Adipose tissue (tissue), 3 donors: ENCODE data around the gene DDX5. TPM values are rescaled to one million over a fixed set of nuclear protein-coding genes. Genes with fewer than 3 reads are reported as not detected.

Source experiments
- H3K27ac ChIP-seq: one replicate; pipeline ENCODE4 v1.5.1; 2013; ENCODE audit warnings: low read depth, low read length
- WGBS, 3 donors: extraction: QIAGEN DNeasy Blood & Tissue Kit; methylation state at CpG; one replicate each; pipeline ENCODE4 v1.1.7; 2013; 5-methylcytosine and 5-hydroxymethylcytosine counted together
- polyA plus RNA-seq, 3 donors: library from polyadenylated mRNA; stranded (reverse); fragments of 200-250 nt; gene quantifications; one replicate each; pipeline ENCODE4 v1.2.3, GENCODE V29; 2013
- donor health status: healthy with polysubstance abuse.
- donor health status: Bipolar disorder and iron deficiency.
- donor health status: healthy.

Gene DDX5
- polyA plus RNA-seq, 3 donors = 162 to 684 (median 514) TPM

DNA sequence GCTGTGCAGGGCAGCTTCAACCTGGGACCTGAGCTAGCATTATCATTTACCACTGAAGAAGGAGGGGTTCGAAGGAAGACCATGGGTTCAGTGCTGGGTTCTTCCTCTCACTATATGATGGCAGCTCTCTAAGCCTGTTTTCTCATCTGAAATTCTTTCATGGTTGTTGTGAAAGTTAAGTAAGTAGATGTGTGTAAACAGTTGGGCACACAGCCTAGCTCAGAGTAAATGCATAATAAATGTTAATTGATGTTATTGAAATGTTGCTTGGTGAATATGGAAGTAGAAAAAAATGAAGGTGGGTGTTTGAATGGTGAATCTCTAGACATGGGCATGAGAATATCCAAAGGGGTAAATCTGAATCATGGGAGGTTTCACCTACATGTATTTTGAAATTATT lies 9.7 kb upstream of the DDX5 start:
- 86 to 97% (median 96%) methylated on average over 1 of the region's 1 CpG for WGBS, 3 donors
- no peak overlapping the region for H3K27ac ChIP-seq

- no peak overlapping the region for H3K27ac ChIP-seq
- WGBS, 3 donors = 77 to 91% (median 80%) methylated on average over 2 of the region's 2 CpGs
Observed at GRCh38 chr17:64515419-64515818, 9.3 kb upstream of the DDX5 start.

- H3K27ac ChIP-seq = no peak overlapping the region
- WGBS, 3 donors = 89 to 93% (median 91%) methylated on average over 6 of the region's 6 CpGs
Observed at GRCh38 chr17:64509179-64509578, 3.1 kb upstream of the DDX5 start.

DNA sequence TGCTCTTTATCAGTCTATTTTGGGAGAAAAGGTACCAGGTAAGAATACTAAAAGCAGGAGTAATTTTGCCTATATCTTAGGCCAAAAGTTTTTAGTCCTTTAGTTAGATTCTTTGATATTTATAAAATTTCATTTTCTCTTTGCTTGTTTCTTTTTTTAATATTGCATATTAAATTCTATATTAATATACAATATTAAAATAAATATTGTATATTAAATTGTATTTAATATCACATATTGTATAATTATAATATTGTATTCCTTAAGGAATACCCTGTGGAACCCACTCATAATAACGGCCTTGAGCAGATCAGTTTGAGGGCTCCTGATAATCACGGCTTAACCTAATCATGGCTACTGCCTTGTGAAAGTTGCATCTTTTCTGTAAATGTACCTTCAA lies 2.6 kb upstream of the DDX5 start:
- no peak overlapping the region for H3K27ac ChIP-seq
- 68 to 87% (median 85%) methylated on average over 2 of the region's 2 CpGs for WGBS, 3 donors

DNA sequence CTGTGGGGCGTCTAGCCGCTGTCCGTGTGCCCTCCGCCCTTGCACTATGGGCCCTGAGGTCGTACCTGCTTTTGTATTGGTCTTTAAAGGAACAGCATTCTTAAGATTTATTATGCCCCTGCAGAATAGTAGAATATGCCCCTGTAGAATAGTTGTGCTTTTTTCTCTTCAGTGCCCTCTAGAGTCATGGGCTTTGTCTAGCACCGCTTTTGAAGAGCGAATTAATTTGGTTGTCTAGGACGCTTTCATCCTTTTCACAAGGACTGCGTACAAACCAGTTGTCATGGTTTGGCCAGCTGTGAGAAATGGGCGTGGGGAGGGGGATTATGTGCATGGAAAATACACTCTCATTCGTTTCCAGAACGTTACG lies 1.3 kb upstream of the DDX5 start:
- 0% methylated on average over 13 of the region's 13 CpGs for WGBS, 3 donors
- no peak overlapping the region for H3K27ac ChIP-seq

GRCh38 chr17:64506576-64507412 lies 705 bp upstream of the DDX5 start, which contains the start of gene CEP95:
Gene CEP95, plus strand, starts transcription at chr17:64506977. Its CDS starts 121 bp downstream, at chr17:64507098.
- WGBS, 3 donors = 0% methylated on average over 76 to 77 of the region's 77 CpGs
- H3K27ac ChIP-seq = peak within 1 kb of the TSS; percentile 100

- 0% methylated on average over 74 to 76 of the region's 76 CpGs for WGBS, 3 donors
- H3K27ac ChIP-seq = peak overlapping the region; percentile 100
Observed at GRCh38 chr17:64505340-64506200, 519 bp downstream of the DDX5 start.

- WGBS, 3 donors = 0% methylated on average over 13 of the region's 13 CpGs
- H3K27ac ChIP-seq = peak overlapping the region; percentile 53
Observed at GRCh38 chr17:64504769-64505339, 1.2 kb downstream of the DDX5 start.

DNA sequence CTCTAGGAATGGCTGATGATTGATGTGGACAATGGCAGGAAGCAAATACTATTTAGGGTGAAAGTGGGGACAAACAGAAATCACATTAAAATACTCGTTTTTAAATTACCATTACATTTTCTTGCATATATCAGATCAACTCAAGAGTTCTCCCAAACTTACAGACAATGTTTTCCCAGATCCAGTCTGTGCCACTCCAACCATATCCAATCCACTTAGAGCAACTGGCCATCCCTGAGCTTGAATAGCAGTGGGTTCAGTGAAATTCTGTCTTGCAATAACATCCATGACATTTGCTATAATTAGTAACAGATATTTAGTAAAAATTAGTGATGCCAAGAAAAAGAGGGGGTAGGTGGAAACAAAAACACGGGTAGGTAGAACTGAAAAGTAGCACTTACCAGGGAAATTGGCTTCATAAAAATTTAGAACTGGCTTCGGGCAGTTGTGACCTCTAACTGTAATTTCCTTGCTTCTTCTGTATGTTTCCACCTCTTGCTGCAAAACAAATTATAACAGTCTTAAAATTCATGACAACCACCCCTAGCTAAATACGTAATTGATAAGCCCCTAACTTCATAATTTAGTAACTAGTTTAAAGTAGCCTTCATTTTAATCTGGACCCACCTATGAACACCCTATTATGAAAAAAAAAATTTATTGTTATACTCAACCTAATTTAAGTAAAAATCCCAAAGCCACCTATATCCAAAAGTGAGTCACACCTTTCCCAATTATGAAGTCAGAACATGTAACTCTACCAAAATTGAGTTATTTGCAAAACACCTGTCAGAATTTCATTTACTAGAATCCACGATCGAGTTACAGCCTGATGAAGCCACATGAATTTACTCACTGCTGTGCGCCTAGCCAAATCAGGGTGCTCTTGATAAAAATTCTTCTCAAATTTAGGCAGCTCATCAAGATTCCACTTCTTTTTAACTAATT lies 2.0 kb downstream of the DDX5 start:
- 22 to 35% (median 24%) methylated on average over 7 of the region's 7 CpGs for WGBS, 3 donors
- no peak overlapping the region for H3K27ac ChIP-seq

GRCh38 chr17:64503341-64503740 lies 2.7 kb downstream of the DDX5 start:
- whole genome bisulfite sequencing, 3 donors = 59 to 75% (median 64%) methylated on average over 5 of the region's 5 CpGs
- H3K27ac ChIP-seq = no peak overlapping the region

DNA sequence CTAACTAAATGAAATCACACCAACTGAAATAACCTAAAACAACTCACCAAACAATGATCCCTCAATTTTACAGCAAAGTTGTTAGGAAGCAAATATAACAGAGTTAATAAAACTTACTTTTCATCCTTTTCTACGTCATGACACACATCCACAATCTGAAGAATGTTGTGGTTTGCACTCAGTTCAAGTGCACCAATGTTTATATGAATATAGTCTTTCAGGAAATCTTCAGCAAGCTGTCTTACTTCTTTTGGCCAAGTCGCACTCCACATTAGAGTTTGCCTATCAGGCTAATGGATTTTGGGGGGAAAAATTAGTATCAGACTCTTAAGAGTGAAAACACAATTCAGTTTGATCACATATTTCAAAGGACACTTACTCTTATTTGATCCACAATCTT lies 3.3 kb downstream of the DDX5 start:
- no peak overlapping the region for H3K27ac ChIP-seq
- 75 to 89% (median 81%) methylated on average over 2 of the region's 2 CpGs for WGBS, 3 donors

DNA sequence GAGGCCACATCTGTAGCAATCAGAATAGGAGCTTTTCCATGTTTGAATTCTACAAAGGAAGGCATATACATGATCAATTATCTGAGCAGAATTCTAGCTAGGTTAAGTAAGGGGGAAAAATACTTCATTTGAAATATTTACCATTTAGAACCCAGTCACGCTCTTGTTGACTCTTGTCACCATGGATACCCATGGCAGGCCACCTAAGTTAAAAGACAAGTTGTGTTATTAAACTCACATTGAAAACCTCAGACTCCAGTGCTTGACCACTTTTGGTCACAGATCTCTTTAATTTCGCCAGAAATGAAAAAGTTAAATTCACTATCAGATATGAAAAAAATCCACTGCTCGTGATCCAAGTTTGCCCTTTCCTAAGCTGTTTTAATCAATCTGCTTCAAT lies 4.1 kb downstream of the DDX5 start:
- H3K27ac ChIP-seq = no peak overlapping the region
- WGBS, 3 donors = 72 to 82% (median 77%) methylated on average over 3 of the region's 3 CpGs

GRCh38 chr17:64500862-64501765 lies 5.0 kb downstream of the DDX5 start:
- 82 to 84% (median 83%) methylated on average over 11 of the region's 11 CpGs for WGBS, 3 donors
- H3K27ac ChIP-seq = no peak overlapping the region

DNA sequence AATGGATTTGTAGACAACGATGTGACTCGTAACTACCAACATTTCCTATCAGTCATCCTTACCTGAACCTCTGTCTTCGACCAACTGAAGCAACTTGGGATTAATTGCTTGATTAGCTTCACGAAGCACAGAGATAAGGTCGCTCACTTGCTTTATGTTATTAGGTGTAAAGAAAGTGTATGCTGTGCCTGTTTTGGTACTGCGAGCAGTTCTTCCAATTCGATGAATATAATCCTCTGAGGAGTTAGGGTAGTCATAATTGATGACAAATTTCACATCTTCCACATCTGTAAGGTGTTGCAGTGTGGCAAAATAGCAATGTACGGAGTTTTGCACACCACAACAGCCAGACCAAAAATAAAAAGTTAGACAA lies 5.6 kb downstream of the DDX5 start:
- 82 to 90% (median 89%) methylated on average over 8 of the region's 8 CpGs for WGBS, 3 donors
- no peak overlapping the region for H3K27ac ChIP-seq

DNA sequence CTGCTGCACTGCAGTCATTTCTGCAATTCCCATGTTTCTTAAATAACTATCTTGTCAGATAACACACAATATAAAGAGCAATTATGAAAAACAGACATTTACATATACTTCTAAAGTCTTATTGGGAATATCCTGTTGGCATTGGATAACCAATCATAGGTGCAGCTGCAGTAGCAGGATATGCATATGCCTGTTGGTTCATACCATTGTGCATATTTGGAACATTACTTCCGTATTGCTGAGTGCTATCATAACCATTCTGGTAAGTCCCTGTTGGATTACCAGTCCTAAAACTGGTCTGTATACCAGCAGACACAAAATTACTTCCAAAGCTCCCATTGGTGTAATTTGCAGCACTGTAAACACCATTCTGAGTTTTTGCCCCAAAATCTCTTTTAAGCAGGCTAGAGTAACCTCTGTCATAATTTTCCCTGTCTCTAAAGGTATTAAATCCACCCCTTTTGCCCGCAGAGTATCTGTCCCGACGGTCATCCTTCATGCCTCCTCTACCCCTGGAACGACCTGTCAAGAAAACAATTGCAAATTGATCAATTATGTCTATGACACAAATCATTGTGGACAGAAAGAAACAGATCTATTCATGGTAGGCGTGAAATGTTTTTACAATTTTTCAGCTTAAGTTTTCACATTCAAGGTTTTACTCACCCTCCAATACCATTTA lies 6.1 kb downstream of the DDX5 start:
- WGBS, 3 donors = 77 to 85% (median 83%) methylated on average over 6 of the region's 6 CpGs
- H3K27ac ChIP-seq = no peak overlapping the region

- WGBS, 3 donors = 69 to 75% (median 72%) methylated on average over 7 of the region's 7 CpGs
Observed at GRCh38 chr17:64498308-64499203, 7.5 kb downstream of the DDX5 start.

More at GRCh38 chr17:64498308-64499203, 7.5 kb downstream of the DDX5 start:
- no peak overlapping the region for H3K27ac ChIP-seq
